IMR-90 (cell line): ENCODE measurements around the gene RABEP2. TPM values are rescaled to one million over a fixed set of nuclear protein-coding genes. Genes with fewer than 3 reads are reported as not detected.

Source experiments
- ATAC-seq: fragments of 200-7000 bp; cut with Tn5 transposase; 2 replicates; pipeline ENCODE4 v1.9.1; 2020; ENCODE audit warnings: low read depth, mild to moderate bottlenecking, moderate library complexity
- BruUV-seq: library from RNA; stranded (reverse); fragments of 400-500 nt; replicated peaks from 2 replicates; lab custom pipeline; 2021; lab: Mats Ljungman, UMichigan
- CTCF ChIA-PET: fragments of 300-600 bp; formaldehyde crosslinking; extraction: SDS; loops from one replicate; lab custom pipeline; 2021; ENCODE audit warnings: antibody characterized with exemption; lab: Yijun Ruan, JAX
- POLR2A ChIA-PET: fragments of 300-600 bp; sonication (Branson Sonifier 250); formaldehyde crosslinking; loops from one replicate; lab custom pipeline; 2022; ENCODE audit warnings: antibody characterized with exemption; ENCODE audit not compliant: unreplicated experiment; lab: Charles Lee
- DNase-seq: peaks from one replicate; pipeline ENCODE4 v3.0.0; 2013
- H2AFZ ChIP-seq: replicated peaks from 2 replicates; pipeline ENCODE3; 2013; ENCODE audit warnings: low read length, mild to moderate bottlenecking; ENCODE audit not compliant: poor library complexity
- H2AK5ac ChIP-seq: 2 replicates; pipeline ENCODE4 v1.6.1; 2013; ENCODE audit warnings: low read depth, low read length, inconsistent platforms
- H2AK9ac ChIP-seq: replicated peaks from 2 replicates; pipeline ENCODE3; 2013; ENCODE audit warnings: mild to moderate bottlenecking, low read depth, low read length, moderate library complexity; ENCODE audit not compliant: poor library complexity
- H2BK120ac ChIP-seq: 2 replicates; pipeline ENCODE4 v1.6.1; 2013; ENCODE audit warnings: low read depth, low read length, inconsistent platforms
- H2BK15ac ChIP-seq: 3 replicates; pipeline ENCODE4 v1.6.1; 2013; ENCODE audit warnings: low read depth, low read length, inconsistent platforms
- H2BK20ac ChIP-seq: 2 replicates; pipeline ENCODE4 v1.6.1; 2013; ENCODE audit warnings: low read depth, mild to moderate bottlenecking, inconsistent platforms, low read length, moderate library complexity
- H2BK5ac ChIP-seq: 2 replicates; pipeline ENCODE4 v1.6.1; 2013; ENCODE audit warnings: mild to moderate bottlenecking, low read depth, low read length, inconsistent platforms; ENCODE audit not compliant: poor library complexity, severe bottlenecking
- H3K14ac ChIP-seq: replicated peaks from 2 replicates; pipeline ENCODE4 v1.6.1; 2013; ENCODE audit warnings: low read depth, low read length, inconsistent platforms
- H3K18ac ChIP-seq: 2 replicates; pipeline ENCODE4 v1.6.1; 2013; ENCODE audit warnings: low read depth, low read length, control low read depth
- H3K23ac ChIP-seq: 2 replicates; pipeline ENCODE4 v1.6.1; 2013; ENCODE audit warnings: low read depth, low read length, inconsistent platforms
- H3K27ac ChIP-seq: 2 replicates; pipeline ENCODE4 v1.5.1; 2013; ENCODE audit warnings: mild to moderate bottlenecking, control low read depth, low read length; ENCODE audit not compliant: insufficient read depth
- H3K27me3 ChIP-seq: 2 replicates; pipeline ENCODE4 v1.6.1; 2013; ENCODE audit warnings: low read length; ENCODE audit not compliant: control insufficient read depth, insufficient read depth
- H3K36me3 ChIP-seq: 2 replicates; pipeline ENCODE4 v1.6.1; 2013; ENCODE audit warnings: low read length, mixed read lengths; ENCODE audit not compliant: control insufficient read depth, insufficient read depth
- H3K4ac ChIP-seq: 2 replicates; pipeline ENCODE4 v1.6.1; 2013; ENCODE audit warnings: low read depth, low read length, inconsistent platforms
- H3K4me1 ChIP-seq: 2 replicates; pipeline ENCODE4 v1.6.1; 2013; ENCODE audit warnings: low read length, mixed read lengths; ENCODE audit not compliant: control insufficient read depth, insufficient read depth
- H3K4me2 ChIP-seq: 2 replicates; pipeline ENCODE4 v1.6.1; 2013; ENCODE audit warnings: low read depth, mild to moderate bottlenecking, control low read depth, low read length, moderate library complexity
- H3K4me3 ChIP-seq: 2 replicates; pipeline ENCODE4 v1.5.1; 2013; ENCODE audit warnings: low read depth, mild to moderate bottlenecking, control low read depth, low read length, moderate library complexity; ENCODE audit not compliant: insufficient read depth
- H3K56ac ChIP-seq: 2 replicates; pipeline ENCODE4 v1.6.1; 2013; ENCODE audit warnings: low read length, inconsistent platforms; ENCODE audit not compliant: insufficient read depth; ENCODE audit errors: extremely low read depth
- H3K79me1 ChIP-seq, 2 experiments: 2 replicates each; pipeline ENCODE4 v1.6.1; 2013; ENCODE audit warnings: low read length in 2 of 2, inconsistent platforms in 1 of 2, low read depth in 1 of 2
- H3K9ac ChIP-seq: 2 replicates; pipeline ENCODE4 v1.6.1; 2013; ENCODE audit warnings: low read depth, low read length, control low read depth
- H3K9me1 ChIP-seq: 2 replicates; pipeline ENCODE4 v1.6.1; 2013; ENCODE audit warnings: low read length, inconsistent platforms; ENCODE audit not compliant: insufficient read depth
- H3K9me3 ChIP-seq: 2 replicates; pipeline ENCODE4 v1.6.1; 2013; ENCODE audit warnings: low read length; ENCODE audit not compliant: control insufficient read depth, insufficient read depth
- H4K20me1 ChIP-seq: 2 replicates; pipeline ENCODE4 v1.6.1; 2013; ENCODE audit warnings: low read length, inconsistent platforms; ENCODE audit not compliant: insufficient read depth
- H4K5ac ChIP-seq: 2 replicates; pipeline ENCODE4 v1.6.1; 2013; ENCODE audit warnings: mild to moderate bottlenecking, low read depth, low read length, control low read depth
- H4K8ac ChIP-seq, 2 experiments: 2 replicates each; pipeline ENCODE4 v1.6.1; 2013; ENCODE audit warnings: low read depth in 2 of 2, low read length in 2 of 2, control low read depth in 1 of 2, inconsistent platforms in 1 of 2
- H4K91ac ChIP-seq: 2 replicates; pipeline ENCODE4 v1.6.1; 2013; ENCODE audit warnings: low read depth, low read length, inconsistent platforms; ENCODE audit not compliant: insufficient read depth
- BHLHE40 ChIP-seq: fragments of 150-350 bp; IDR thresholded peaks from 2 replicates; pipeline ENCODE4 v1.6.1; 2016; ENCODE audit warnings: mild to moderate bottlenecking, low read depth, low read length
- CEBPB ChIP-seq: IDR thresholded peaks from 2 replicates; pipeline ENCODE4 v1.6.1; 2012; ENCODE audit warnings: low read depth, low read length, improper control_type of control experiment
- CHD1 ChIP-seq: IDR thresholded peaks from 2 replicates; pipeline ENCODE4 v1.6.1; 2012; ENCODE audit warnings: low read depth, low read length, improper control_type of control experiment
- FOS ChIP-seq: fragments of 150-350 bp; IDR thresholded peaks from 2 replicates; pipeline ENCODE4 v1.6.1; 2016; ENCODE audit warnings: low read depth, low read length
- MXI1 ChIP-seq: IDR thresholded peaks from 2 replicates; pipeline ENCODE4 v1.6.1; 2012; ENCODE audit warnings: low read depth, mild to moderate bottlenecking, low read length, moderate library complexity, borderline replicate concordance
- POLR2A ChIP-seq: IDR thresholded peaks from 2 replicates; pipeline ENCODE4 v1.6.1; 2012; ENCODE audit warnings: mild to moderate bottlenecking, low read depth, low read length
- RFX5 ChIP-seq: IDR thresholded peaks from 2 replicates; pipeline ENCODE4 v1.8.0; 2012; ENCODE audit warnings: low read depth, mild to moderate bottlenecking, low read length, moderate library complexity
- SMC3 ChIP-seq: fragments of 150-350 bp; IDR thresholded peaks from 2 replicates; pipeline ENCODE4 v1.6.1; 2016; ENCODE audit warnings: low read depth, mild to moderate bottlenecking, antibody characterized with exemption, low read length, moderate library complexity
- USF2 ChIP-seq: fragments of 150-350 bp; IDR thresholded peaks from 2 replicates; pipeline ENCODE4 v1.6.1; 2017; ENCODE audit warnings: mild to moderate bottlenecking, antibody characterized with exemption, low read length, low read depth
- WGBS, 2 experiments: methylation state at CpG; one replicate each; pipeline versions ENCODE4 v1.1.5 to v1.1.7; 2013; ENCODE audit warnings: missing lambda C conversion rate in 2 of 2; ENCODE audit not compliant: insufficient read length in 1 of 2; ENCODE audit errors: extremely low coverage in 2 of 2; 5-methylcytosine and 5-hydroxymethylcytosine counted together
- dilution Hi-C: fragments of 300-500 bp; cut with HindIII; formaldehyde crosslinking; loops from one replicate; pipeline ENCODE4 v1.14.3; 2018; ENCODE audit warnings: low sequenced_read_pairs; ENCODE audit not compliant: unreplicated experiment
- in situ Hi-C: fragments of 300-500 bp; cut with MboI; formaldehyde crosslinking; loops from 3 replicates; pipeline ENCODE4 v1.14.3; 2019; ENCODE audit warnings: low sequenced_read_pairs, inconsistent platforms, mixed read lengths
- intact Hi-C: fragments of 100-400 bp; cut with micrococcal nuclease; formaldehyde crosslinking; loops from 2 replicates; pipeline ENCODE4 v1.10.0; 2022
- polyA plus RNA-seq, 3 experiments: library from polyadenylated mRNA; depleted of rRNA; stranded (reverse); fragments of >200 nt; gene quantifications; 2 replicates each; pipeline ENCODE4 v1.2.3, GENCODE V29; 2012; ENCODE audit warnings: low replicate concordance in 1 of 3
- total RNA-seq: library from RNA; depleted of rRNA; stranded (reverse); fragments of >200 nt; gene quantifications from 2 replicates; pipeline ENCODE4 v1.2.3, GENCODE V29; 2012
- TF ChIP-seq, protein P1 (sequence below): conservative IDR thresholded peaks from 2 replicates; pipeline ENCODE4 v1.5.1; 2012; ENCODE audit warnings: mild to moderate bottlenecking, low read depth, low read length, improper control_type of control experiment
- TF ChIP-seq, protein P2 (sequence below): fragments of 150-350 bp; IDR thresholded peaks from 2 replicates; pipeline ENCODE4 v1.6.1; 2016; ENCODE audit warnings: low read depth, mild to moderate bottlenecking, low read length, moderate library complexity, borderline replicate concordance

RABEP2 gene
- total and polyA plus RNA-seq, 2 of the 4 experiments (the other 2 are of a cell fraction): 12.2 to 20.0 TPM

GRCh38 chr16:28893291-28893690 is 31.7 kb downstream of the RABEP2 start:
- H4K5ac ChIP-seq: no peak overlapping the region
- H3K4me2 ChIP-seq: no peak overlapping the region
- H2AK5ac ChIP-seq: no peak overlapping the region
- H3K4ac ChIP-seq: no peak overlapping the region
- no peaks in the 10 kb centered on the region for H3K9me3 ChIP-seq
- H3K18ac ChIP-seq: no peak overlapping the region
- H2AK9ac ChIP-seq: no peak overlapping the region
- no peak overlapping the region for H4K8ac ChIP-seq
- H3K27me3 ChIP-seq: no peaks in the 10 kb centered on the region
- no peak overlapping the region for H3K56ac ChIP-seq
- CTCF ChIA-PET: no interaction called here
- H3K79me1 ChIP-seq: no peaks in the 10 kb centered on the region
- H2BK5ac ChIP-seq: no peak overlapping the region
- H4K91ac ChIP-seq: no peak overlapping the region
- no peak overlapping the region for H2BK15ac ChIP-seq
- intact Hi-C loops (no loop called here), in situ Hi-C loops (no loop called here), dilution Hi-C loops (no loop called here)
- no peak overlapping the region for H3K14ac ChIP-seq
- H3K23ac ChIP-seq: no peak overlapping the region
- H4K20me1 ChIP-seq: no peaks in the 10 kb centered on the region
- no peak overlapping the region for H3K9ac ChIP-seq
- no CpG with 5 or more reads among the region's 4 CpGs for WGBS, 2 experiments
- DNase-seq: no peak
- BruUV-seq: no TSS peak
- no peak overlapping the region for H2BK120ac ChIP-seq
- no peak overlapping the region for H2AFZ ChIP-seq
- no peak overlapping the region for H2BK20ac ChIP-seq
- H3K27ac ChIP-seq: no peak overlapping the region
- ATAC-seq: no peak
- TF ChIP-seq RFX5 (no peak), FOS (no peak), POLR2A (no peak), MXI1 (no peak), CHD1 (no peak), SMC3 (no peak), CEBPB (no peak), USF2 (no peak), BHLHE40 (no peak)
- TF ChIP-seq, protein P1, sequence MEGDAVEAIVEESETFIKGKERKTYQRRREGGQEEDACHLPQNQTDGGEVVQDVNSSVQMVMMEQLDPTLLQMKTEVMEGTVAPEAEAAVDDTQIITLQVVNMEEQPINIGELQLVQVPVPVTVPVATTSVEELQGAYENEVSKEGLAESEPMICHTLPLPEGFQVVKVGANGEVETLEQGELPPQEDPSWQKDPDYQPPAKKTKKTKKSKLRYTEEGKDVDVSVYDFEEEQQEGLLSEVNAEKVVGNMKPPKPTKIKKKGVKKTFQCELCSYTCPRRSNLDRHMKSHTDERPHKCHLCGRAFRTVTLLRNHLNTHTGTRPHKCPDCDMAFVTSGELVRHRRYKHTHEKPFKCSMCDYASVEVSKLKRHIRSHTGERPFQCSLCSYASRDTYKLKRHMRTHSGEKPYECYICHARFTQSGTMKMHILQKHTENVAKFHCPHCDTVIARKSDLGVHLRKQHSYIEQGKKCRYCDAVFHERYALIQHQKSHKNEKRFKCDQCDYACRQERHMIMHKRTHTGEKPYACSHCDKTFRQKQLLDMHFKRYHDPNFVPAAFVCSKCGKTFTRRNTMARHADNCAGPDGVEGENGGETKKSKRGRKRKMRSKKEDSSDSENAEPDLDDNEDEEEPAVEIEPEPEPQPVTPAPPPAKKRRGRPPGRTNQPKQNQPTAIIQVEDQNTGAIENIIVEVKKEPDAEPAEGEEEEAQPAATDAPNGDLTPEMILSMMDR: no peak
- TF ChIP-seq, protein P2, sequence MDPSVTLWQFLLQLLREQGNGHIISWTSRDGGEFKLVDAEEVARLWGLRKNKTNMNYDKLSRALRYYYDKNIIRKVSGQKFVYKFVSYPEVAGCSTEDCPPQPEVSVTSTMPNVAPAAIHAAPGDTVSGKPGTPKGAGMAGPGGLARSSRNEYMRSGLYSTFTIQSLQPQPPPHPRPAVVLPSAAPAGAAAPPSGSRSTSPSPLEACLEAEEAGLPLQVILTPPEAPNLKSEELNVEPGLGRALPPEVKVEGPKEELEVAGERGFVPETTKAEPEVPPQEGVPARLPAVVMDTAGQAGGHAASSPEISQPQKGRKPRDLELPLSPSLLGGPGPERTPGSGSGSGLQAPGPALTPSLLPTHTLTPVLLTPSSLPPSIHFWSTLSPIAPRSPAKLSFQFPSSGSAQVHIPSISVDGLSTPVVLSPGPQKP: no peak
- no peaks in the 10 kb centered on the region for H3K9me1 ChIP-seq
- H3K4me3 ChIP-seq: no peak overlapping the region
- no peaks in the 10 kb centered on the region for H3K36me3 ChIP-seq
- POLR2A ChIA-PET: no interaction called here
- H3K4me1 ChIP-seq: no peaks in the 10 kb centered on the region
